HG03066 (cell line): ENCODE data around the gene DDR1.

ENCODE experiments used
- ATAC-seq: cut with Tn5 transposase; IDR thresholded peaks from one replicate; pipeline ENCODE4 v1.9.1; 2021; ENCODE audit warnings: low read depth; ENCODE audit not compliant: unreplicated experiment

Gene DDR1

DNA sequence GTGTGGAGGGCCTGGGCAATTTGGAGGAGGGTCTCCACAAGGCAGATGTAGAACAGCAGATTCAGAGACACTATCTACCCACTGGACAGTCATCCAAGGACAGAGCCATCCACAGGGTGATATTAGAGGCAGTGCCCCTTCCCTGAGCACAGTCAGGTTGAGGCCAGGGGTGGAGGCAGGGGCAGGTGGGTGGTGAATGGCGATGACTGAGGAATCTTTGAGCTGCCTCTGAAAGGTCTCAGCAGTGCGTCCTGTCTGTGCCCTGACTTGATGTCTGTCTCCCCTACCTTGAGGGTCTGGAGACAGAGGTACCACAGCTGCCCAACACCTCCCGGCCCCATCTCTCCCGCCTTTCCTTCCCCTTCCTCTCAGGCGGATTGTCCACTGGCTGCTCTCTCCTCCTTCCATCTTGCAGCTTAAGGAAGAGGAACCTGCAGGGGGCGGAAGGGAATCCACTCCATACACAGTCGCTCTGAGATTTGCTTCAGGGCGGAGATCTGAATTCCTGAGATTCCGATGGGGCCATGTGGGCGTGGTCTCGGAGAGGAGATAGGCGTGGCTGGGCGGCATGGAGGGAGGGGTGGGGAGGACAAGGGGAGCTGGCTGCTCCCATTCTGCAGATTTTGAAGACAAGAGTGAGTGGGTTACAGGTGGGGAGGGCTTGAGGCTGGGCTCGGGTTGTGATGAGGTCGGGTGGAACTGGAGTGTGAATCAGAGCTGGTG, 58.2 kb downstream of the DDR1 start:
- ATAC-seq = no peak

- ATAC-seq = no peak
Observed at GRCh38 chr6:30944051-30944450, 59.7 kb downstream of the DDR1 start.

GRCh38 chr6:30945281-30945680, 61.0 kb downstream of the DDR1 start:
- ATAC-seq = no peak

DNA sequence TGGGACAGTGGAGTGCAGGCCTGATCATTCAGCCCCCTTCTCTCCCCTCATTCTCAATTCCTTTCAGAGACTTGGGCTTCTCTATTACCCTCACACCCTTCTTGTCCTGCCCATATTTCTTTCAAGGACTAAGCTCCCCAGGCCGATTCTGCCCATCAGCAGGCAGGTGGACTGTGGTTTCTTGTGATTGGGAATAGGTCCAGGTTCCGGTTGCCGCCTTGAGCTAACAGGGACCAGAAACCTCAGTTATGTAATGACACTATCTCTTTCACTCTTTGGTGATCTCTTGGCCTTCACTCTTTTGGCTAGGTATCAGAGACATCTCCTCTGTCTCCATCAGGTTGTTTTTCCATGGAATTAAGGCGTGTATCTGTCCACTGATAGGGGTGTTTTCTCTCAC, 62.9 kb downstream of the DDR1 start:
- no peak for ATAC-seq

DNA sequence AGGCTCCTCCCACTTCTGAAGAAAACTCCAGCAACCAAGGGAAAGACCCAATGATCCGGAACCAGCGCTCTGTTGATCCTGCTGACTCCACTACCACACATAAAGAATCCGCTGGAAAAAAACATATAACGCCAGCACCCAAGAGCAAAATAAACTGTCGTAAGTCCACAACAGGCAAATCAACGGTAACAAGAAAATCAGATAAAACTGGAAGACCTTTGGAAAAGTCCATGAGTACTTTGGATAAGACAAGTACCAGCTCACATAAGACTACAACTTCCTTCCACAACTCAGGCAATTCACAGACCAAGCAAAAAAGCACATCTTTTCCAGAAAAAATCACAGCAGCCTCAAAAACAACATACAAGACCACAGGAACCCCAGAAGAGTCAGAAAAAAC, 64.5 kb downstream of the DDR1 start:
- ATAC-seq = no peak
